Measurements from ENCODE around the gene LACRT.

Gene LACRT

DNA sequence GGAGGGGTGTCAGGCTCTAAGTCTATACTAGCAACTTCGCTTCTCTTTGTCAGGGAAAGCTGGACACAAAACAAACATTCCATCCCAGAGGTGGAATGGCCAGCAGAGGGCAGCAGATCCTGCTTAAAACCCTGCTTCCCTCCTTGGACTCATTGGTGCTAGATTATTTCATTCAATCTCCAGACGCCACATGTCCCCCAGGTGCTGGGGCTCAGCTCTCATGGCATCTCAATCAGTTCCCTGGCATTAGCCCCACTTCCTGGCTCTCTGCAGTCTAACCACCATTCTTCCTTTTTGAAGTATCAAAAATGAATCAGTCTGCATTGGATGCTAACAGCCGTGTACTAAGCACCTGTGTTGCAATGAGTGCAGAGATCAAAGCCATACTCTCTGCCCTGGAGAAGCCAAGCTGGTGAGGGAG lies 38.2 kb downstream of the LACRT start:
- DNase-seq, result peak; percentile 79

DNA sequence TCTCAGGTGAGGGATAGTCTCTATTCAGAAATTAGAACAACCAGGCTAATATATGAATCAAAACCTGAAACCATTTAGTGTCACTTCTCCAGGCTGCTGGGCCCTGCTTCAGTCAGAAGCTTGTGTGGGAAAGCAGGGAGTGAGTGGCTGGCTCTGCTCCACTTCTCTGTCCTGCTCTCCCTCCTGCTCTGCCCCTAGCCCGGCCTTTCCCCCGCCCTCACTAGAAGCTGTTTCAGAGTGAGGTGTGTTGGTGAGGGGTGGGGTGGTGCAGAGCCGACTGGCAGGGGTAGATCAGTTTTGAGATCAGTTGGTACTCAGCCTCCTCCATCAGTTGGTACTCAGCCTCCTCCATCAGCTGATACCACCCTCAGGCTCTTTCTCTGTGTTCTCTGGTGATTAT lies 39.2 kb downstream of the LACRT start:
- DNase-seq, result no peak

GRCh38 chr12:54593725-54594124 lies 41.0 kb downstream of the LACRT start:
- DNase-seq, result no peak

DNA sequence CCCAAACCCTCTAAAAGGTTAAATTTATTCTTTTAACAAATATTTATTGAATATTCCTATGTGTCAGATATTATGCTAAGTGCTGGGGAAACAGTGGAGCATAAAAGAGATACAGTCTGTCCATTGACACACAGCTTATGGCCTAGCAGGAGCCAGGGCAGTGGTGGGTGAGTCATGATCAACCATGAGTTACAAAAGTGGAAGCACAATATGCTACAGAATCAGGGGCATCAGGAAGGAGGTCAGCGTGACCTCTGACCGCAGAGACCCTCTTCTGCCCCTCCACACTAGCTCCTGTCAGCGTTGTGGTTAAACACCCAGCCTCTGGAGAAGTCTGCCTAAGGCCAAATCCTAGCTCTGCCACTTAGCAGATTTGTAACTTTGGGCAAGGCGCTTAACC lies 41.6 kb downstream of the LACRT start:
- no peak for DNase-seq

DNA sequence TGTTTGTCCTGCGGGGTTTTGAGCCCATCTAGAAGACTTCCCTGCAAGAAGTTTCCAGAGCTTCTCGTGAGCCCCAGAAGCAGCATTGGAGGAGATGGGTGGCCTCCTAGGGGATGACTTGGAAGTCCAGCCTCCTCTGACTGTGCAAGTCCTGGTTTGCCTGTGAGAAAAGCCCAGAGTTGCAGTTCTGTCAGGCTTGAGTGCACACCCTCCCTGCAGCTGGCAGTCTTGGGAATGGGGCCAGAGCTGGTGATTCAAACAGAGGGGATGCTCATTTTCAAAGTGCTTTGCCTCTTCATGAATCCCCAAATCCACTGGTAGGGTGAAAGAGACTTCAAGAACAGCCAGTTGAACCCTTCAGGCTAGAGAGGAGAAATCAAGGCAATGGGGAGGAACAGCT lies 42.4 kb downstream of the LACRT start:
- peak; percentile 13 for DNase-seq

DNA sequence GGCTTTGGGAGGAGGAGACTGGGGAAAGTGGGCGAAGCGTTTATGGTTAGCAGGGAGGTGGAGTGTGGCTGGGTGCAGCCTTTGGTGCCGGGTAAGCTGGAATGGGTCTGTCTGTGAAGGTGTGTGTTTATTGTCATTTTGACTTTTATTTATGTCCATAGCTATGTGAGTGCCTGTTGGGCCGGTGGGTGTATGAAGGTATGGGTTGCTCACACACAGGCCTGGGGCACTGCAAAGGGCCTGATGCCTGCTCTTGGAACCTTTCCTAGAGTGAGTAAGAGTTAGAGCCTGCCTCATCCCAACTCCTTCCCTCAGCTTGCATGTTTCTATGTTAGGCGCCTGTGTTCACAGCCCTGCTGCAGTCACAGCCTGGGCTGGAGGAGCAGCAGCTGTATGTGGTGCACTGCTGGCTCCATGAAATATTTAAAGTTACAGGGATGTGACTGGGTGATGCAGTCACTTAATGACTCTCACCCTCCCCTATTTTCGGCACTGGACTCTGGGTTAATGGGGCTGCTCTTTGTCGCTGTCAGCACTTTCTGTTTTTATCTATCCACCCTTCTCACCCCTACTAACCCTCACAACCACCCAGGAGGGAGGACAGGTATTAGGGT lies 43.6 kb downstream of the LACRT start:
- DNase-seq, result peak; percentile 13

DNA sequence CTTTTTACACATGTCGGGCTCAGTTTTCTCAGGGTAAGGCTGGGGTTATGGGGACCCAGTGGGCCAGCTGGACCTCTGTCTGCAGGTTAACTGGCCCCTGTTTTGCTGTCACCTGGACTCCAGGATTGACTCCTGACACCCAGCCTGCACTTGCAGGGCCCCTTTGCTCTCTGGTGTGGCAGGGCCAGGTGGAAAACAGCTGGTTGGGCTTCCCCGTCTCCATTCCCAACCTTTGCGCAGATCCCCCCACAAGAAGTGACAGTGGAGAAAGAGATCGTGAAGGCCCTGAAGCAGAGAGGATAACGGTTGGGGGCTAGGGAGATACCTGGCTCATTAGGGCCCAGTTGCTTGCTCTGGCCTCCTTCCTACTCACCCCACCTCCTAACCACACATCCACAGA lies 44.7 kb downstream of the LACRT start:
- DNase-seq, result no peak

GRCh38 chr12:54588890-54589267 lies 45.8 kb downstream of the LACRT start:
- no peak for DNase-seq

- DNase-seq, result peak; percentile 52
Measured at GRCh38 chr12:54588110-54588889, 46.4 kb downstream of the LACRT start, which contains the start of gene PPP1R1A. Gene PPP1R1A (minus strand): TSS chr12:54588659. CDS start chr12:54588488, 171 bp downstream.

- DNase-seq, result peak; percentile 39
Measured at GRCh38 chr12:54587315-54587873, 47.3 kb downstream of the LACRT start.

DNA sequence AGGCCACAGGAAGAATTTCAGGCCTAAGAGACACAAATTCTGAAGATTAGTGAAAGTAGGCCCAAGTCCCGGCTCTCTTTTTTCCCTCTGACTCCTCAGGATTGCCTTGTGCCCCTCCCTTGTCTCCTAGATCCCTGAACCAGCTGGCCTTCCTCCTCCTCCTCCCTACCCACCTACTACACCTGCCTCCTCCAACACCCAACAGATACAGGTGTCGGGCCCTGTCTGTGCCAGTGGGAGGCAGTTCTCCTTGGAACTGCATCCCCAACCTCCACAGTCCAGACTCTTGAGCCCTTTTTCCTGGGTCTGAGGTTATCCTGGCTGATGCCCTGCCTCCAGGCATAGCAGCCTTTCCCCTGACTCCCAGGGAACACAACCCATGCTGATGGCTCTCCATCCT lies 48.1 kb downstream of the LACRT start:
- DNase-seq, result no peak

DNA sequence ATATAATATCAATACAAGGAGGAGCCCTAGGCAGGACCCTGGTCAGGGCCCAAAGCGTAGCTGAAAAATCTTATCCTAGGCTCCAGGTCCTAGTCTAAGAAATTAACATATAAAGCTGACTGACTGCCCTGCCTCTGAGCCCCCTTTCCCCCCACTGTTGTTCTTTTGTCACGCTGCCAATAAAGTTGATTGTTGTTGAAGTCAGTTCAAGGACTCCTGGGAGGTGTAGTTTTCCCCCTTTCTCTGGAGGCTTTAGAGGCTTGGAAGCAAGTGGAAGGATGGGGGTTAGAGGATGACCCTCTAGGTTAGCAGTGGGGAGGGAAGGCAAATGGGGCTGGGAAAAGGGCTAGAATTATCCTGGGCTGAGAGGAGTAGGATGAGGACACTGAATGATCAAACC lies 49.5 kb downstream of the LACRT start:
- no peak for DNase-seq

GRCh38 chr12:54584128-54584527 lies 50.6 kb downstream of the LACRT start:
- DNase-seq, result no peak

DNA sequence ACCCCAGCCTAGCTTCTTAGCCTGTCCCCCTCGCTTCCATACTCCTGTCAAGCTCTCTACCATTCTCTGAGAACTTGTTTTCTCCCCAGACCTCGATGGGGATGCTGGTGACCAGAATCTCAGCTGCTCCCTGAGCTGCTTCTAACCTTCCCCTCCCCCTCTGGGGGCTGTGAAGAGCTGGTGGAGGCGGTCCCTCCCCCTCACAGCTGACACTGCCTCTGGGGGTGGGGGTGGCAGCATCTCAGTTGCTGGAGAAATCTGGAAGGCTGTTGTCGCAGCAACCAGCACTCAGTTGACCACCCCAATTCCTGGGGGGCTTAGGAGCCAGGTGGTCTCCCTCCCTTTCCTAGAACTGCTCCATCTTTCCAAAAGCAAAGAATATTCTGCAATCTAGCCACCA lies 51.0 kb downstream of the LACRT start:
- DNase-seq, result no peak

GRCh38 chr12:54581412-54581811 lies 53.3 kb downstream of the LACRT start:
- DNase-seq, result no peak
